HepG2 (cell line): Measurements from ENCODE around the gene MRAP. TPM values are rescaled to one million over a fixed set of nuclear protein-coding genes. Genes with fewer than 3 reads are reported as not detected.
A peak's percentile ranks its signal among the peaks of the same experiment; 100 is the strongest.

ENCODE experiments used
- BCL6 ChIP-seq: IDR thresholded peaks from 2 replicates; pipeline ENCODE4 v1.6.1; 2016; ENCODE audit warnings: missing genetic modification reagents, missing compliant biosample characterization
- CEBPG ChIP-seq: IDR thresholded peaks from 2 replicates; pipeline ENCODE4 v1.6.1; 2016
- HDAC1 ChIP-seq: sonication (generic); formaldehyde crosslinking; IDR thresholded peaks from 2 replicates; pipeline ENCODE4 v1.5.1; 2020; ENCODE audit warnings: mild to moderate bottlenecking, missing genetic modification reagents
- HMG20B ChIP-seq: conservative IDR thresholded peaks from 2 replicates; pipeline ENCODE4 v1.6.1; 2016; ENCODE audit warnings: missing genetic modification reagents, missing compliant biosample characterization
- IKZF4 ChIP-seq: sonication (generic); formaldehyde crosslinking; IDR thresholded peaks from 2 replicates; pipeline ENCODE4 v1.5.1; 2020; ENCODE audit warnings: borderline replicate concordance, mild to moderate bottlenecking, low read depth, missing genetic modification reagents; ENCODE audit errors: not compliant biosample characterization
- ISL2 ChIP-seq: sonication (generic); formaldehyde crosslinking; IDR thresholded peaks from 2 replicates; pipeline ENCODE4 v1.5.0; 2020; ENCODE audit warnings: missing genetic modification reagents
- KAT8 ChIP-seq: IDR thresholded peaks from 2 replicates; pipeline ENCODE4 v1.6.1; 2016; ENCODE audit warnings: missing genetic modification reagents, missing compliant biosample characterization
- MAX ChIP-seq: IDR thresholded peaks from 2 replicates; pipeline ENCODE4 v1.6.1; 2012; ENCODE audit warnings: inconsistent platforms
- NCOR1 ChIP-seq: fragments of 200-600 bp; sonication (generic); IDR thresholded peaks from 2 replicates; pipeline ENCODE4 v1.7.0; 2017; ENCODE audit warnings: antibody characterized with exemption, low read length, borderline replicate concordance
- PLRG1 ChIP-seq: fragments of 450-650 bp; conservative IDR thresholded peaks from 2 replicates; pipeline ENCODE4 v1.6.1; 2016
- RXRB ChIP-seq: IDR thresholded peaks from 2 replicates; pipeline ENCODE4 v1.6.1; 2016; ENCODE audit warnings: borderline replicate concordance, missing genetic modification reagents, missing compliant biosample characterization
- SIN3B ChIP-seq: fragments of 150-350 bp; IDR thresholded peaks from 2 replicates; pipeline ENCODE4 v1.6.1; 2014; ENCODE audit warnings: low read length
- SP5 ChIP-seq: IDR thresholded peaks from 2 replicates; pipeline ENCODE4 v1.6.1; 2016; ENCODE audit warnings: low read depth, borderline replicate concordance
- TGIF2 ChIP-seq: IDR thresholded peaks from 2 replicates; pipeline ENCODE4 v1.6.1; 2016; ENCODE audit warnings: control low read depth, missing compliant biosample characterization
- U2AF2 ChIP-seq: fragments of 200-400 bp; formaldehyde crosslinking; IDR thresholded peaks from 2 replicates; pipeline ENCODE4 v1.6.1; 2017; ENCODE audit warnings: low read depth, mild to moderate bottlenecking, low read length
- ZBTB34 ChIP-seq: sonication (generic); formaldehyde crosslinking; IDR thresholded peaks from 2 replicates; pipeline ENCODE4 v1.8.0; 2022; ENCODE audit warnings: mild to moderate bottlenecking, missing genetic modification reagents
- ZBTB39 ChIP-seq: sonication (generic); formaldehyde crosslinking; IDR thresholded peaks from 2 replicates; pipeline ENCODE4 v1.5.0; 2020; ENCODE audit warnings: missing genetic modification reagents
- ZNF430 ChIP-seq: sonication (generic); formaldehyde crosslinking; IDR thresholded peaks from 2 replicates; pipeline ENCODE4 v1.9.0; 2021; ENCODE audit warnings: mild to moderate bottlenecking, missing genetic modification reagents
- ZNF552 ChIP-seq: sonication (generic); formaldehyde crosslinking; IDR thresholded peaks from 2 replicates; pipeline ENCODE4 v1.9.0; 2022; ENCODE audit warnings: missing genetic modification reagents, mild to moderate bottlenecking, borderline replicate concordance
- ZNF703 ChIP-seq: sonication (generic); formaldehyde crosslinking; IDR thresholded peaks from 2 replicates; pipeline ENCODE4 v1.5.1; 2020; ENCODE audit warnings: missing genetic modification reagents, mild to moderate bottlenecking, moderate library complexity, borderline replicate concordance
- ZNF878 ChIP-seq: sonication (generic); formaldehyde crosslinking; IDR thresholded peaks from 2 replicates; pipeline ENCODE4 v1.8.1; 2023; ENCODE audit warnings: mild to moderate bottlenecking, missing genetic modification reagents, moderate library complexity
- polyA plus RNA-seq, 8 experiments: library from polyadenylated mRNA; depleted of rRNA in 3 of 8; stranded (reverse) in 7 of 8; unstranded in 1 of 8; fragments of >200 nt; fragmentation: Illumina TruSeq in 4 of 8; extraction: Trizol in 4 of 8; gene quantifications; 2 replicates each; pipeline versions ENCODE4 v1.2.1 to v1.2.3, GENCODE V29; 2011 to 2016; ENCODE audit warnings: low read depth in 4 of 8, missing spikeins in 1 of 8, mixed read lengths in 1 of 8; ENCODE audit not compliant: insufficient read depth in 1 of 8
- total RNA-seq, 5 experiments: library from RNA; depleted of rRNA; stranded (reverse); fragments of >200 nt; fragmentation: Illumina TruSeq; extraction: Trizol; gene quantifications; 2 replicates each; pipeline ENCODE4 v1.2.3, GENCODE V29; 2016; ENCODE audit warnings: low read depth in 1 of 5
- TF ChIP-seq, protein P1 (sequence below): sonication (generic); formaldehyde crosslinking; IDR thresholded peaks from 2 replicates; pipeline ENCODE4 v1.8.0; 2022; ENCODE audit warnings: missing genetic modification reagents, mild to moderate bottlenecking, inconsistent platforms, borderline replicate concordance
- TF ChIP-seq, protein P2 (sequence below): sonication (generic); formaldehyde crosslinking; IDR thresholded peaks from 2 replicates; pipeline ENCODE4 v1.4.0; 2020; ENCODE audit warnings: missing genetic modification reagents

Gene MRAP
- total and polyA plus RNA-seq, 2 of the 13 experiments (the other 11 are each of a cell fraction or from before 2014, with no cell fraction given): 0.46 to 1.2 TPM

DNA sequence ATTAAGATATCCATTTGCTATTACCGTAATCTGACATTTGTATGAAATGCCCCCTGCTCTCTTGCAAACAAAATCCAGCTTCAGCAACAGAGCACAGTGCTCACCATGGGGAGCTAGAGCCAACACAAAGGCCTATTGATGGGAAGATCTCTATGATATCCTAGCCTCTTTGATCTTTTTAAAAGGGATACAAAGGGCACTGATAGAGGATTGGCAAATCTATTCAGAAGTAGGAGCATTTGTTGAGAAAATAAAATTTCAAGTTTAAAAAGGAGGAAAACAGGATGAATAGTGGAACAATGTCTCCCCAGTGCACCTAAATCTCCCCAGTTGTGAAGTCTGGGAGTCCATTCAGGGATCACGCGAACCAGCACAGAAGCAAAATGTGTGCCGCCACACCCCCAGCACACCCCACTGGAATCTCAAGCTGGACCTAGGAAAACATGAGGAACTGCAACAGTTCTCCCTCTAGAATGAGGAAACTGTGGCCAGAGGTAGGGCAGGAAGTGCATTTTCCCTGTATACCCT, 32.2 kb downstream of the MRAP start (continued):
- TF ChIP-seq HMG20B (CRISPR knock-in tag) (peak; percentile 41; the same call in 1 of the 2 replicates), ZNF703 (CRISPR knock-in tag) (no peak), MAX (0 out of 2 replicates have a peak, but pooled peaks have one; percentile 24), ZNF878 (no peak), CEBPG (CRISPR knock-in tag) (peak; percentile 60; the same call in 1 of the 2 replicates), ZNF430 (CRISPR knock-in tag) (0 out of 2 replicates have a peak, but pooled peaks have one; percentile 35), PLRG1 (no peak), ZBTB39 (CRISPR knock-in tag) (no peak), SP5 (peak; percentile 84), U2AF2 (no peak), BCL6 (CRISPR knock-in tag) (no peak; the same call in none of the 2 replicates), RXRB (CRISPR knock-in tag) (peak; percentile 35; the same call in 1 of the 2 replicates), IKZF4 (CRISPR knock-in tag) (no peak), HDAC1 (peak; percentile 53), ZNF552 (CRISPR knock-in tag) (no peak), ISL2 (CRISPR knock-in tag) (peak; percentile 83), SIN3B (no peak), KAT8 (CRISPR knock-in tag) (peak; percentile 27; the same call in 1 of the 2 replicates), NCOR1 (peak; percentile 85; the same call in 1 of the 2 replicates), TGIF2 (0 out of 2 replicates have a peak, but pooled peaks have one; percentile 23), ZBTB34 (CRISPR knock-in tag) (0 out of 2 replicates have a peak, but pooled peaks have one; percentile 69)
- TF ChIP-seq, protein P1, sequence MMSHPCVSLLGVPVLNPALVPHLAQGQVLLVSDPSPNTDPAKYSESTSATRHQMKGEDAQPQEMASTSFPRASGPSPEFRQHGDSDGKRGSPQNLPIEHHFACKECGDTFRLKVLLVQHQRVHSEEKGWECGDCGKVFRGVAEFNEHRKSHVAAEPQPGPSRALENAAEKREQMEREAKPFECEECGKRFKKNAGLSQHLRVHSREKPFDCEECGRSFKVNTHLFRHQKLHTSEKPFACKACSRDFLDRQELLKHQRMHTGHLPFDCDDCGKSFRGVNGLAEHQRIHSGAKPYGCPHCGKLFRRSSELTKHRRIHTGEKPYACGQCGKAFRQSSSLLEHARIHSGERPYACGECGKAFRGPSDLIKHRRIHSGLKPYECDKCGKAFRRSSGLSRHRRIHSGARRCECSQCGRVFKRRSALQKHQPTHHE: no peak
- TF ChIP-seq, protein P2, sequence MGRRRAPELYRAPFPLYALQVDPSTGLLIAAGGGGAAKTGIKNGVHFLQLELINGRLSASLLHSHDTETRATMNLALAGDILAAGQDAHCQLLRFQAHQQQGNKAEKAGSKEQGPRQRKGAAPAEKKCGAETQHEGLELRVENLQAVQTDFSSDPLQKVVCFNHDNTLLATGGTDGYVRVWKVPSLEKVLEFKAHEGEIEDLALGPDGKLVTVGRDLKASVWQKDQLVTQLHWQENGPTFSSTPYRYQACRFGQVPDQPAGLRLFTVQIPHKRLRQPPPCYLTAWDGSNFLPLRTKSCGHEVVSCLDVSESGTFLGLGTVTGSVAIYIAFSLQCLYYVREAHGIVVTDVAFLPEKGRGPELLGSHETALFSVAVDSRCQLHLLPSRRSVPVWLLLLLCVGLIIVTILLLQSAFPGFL (CRISPR knock-in tag): no peak
